B cell (primary cell): Measurements from ENCODE around the gene FSCN2. TPM values are rescaled to one million over a fixed set of nuclear protein-coding genes. Genes with fewer than 3 reads are reported as not detected.

ENCODE experiments used
- ATAC-seq: fragments of 200-7000 bp; cut with Tn5 transposase; one replicate; pipeline ENCODE4 v1.10.0; 2021; ENCODE audit warnings: low read depth, mild to moderate bottlenecking, moderate number of reproducible peaks, moderate library complexity
- CTCF ChIA-PET: fragments of 350-600 bp; sonication (Branson Sonifier 250); formaldehyde crosslinking; loops from one replicate; lab custom pipeline; 2021; ENCODE audit warnings: antibody characterized with exemption, inconsistent platforms; lab: Charles Lee
- POLR2A ChIA-PET: fragments of 350-600 bp; sonication (Branson Sonifier 250); formaldehyde crosslinking; loops from one replicate; lab custom pipeline; 2021; ENCODE audit warnings: antibody characterized with exemption; lab: Charles Lee
- DNase-seq: peaks from one replicate; pipeline ENCODE4 v3.0.0; 2013
- H2AFZ ChIP-seq: 2 replicates; pipeline ENCODE4 v1.6.1; 2012; ENCODE audit warnings: mild to moderate bottlenecking, low read depth, low read length; ENCODE audit not compliant: insufficient read depth, poor library complexity, severe bottlenecking
- H3K27ac ChIP-seq, 2 donors: 1 replicate in 1 of 2; 2 replicates in 1 of 2; pipeline ENCODE4 v1.5.1; 2012 to 2013; ENCODE audit warnings: low read length in 2 of 2, mild to moderate bottlenecking in 2 of 2, moderate library complexity in 1 of 2
- H3K27me3 ChIP-seq, 4 experiments: fragments of 200-600 bp in 1 of 4; sonication (generic) in 1 of 4; replicated peaks in 1 of 4; 1 replicate in 2 of 4; 2 replicates in 2 of 4; pipeline versions ENCODE4 v1.6.1 to v1.7.0; 2013 to 2016; ENCODE audit warnings: low read length in 3 of 4, mild to moderate bottlenecking in 2 of 4, mixed read lengths in 1 of 4, moderate library complexity in 1 of 4; ENCODE audit not compliant: insufficient read depth in 4 of 4, control insufficient read depth in 3 of 4; ENCODE audit errors: control extremely low read depth in 1 of 4
- H3K36me3 ChIP-seq, 2 experiments: replicated peaks in 1 of 2; 1 replicate in 1 of 2; 2 replicates in 1 of 2; pipeline versions ENCODE4 v1.6.1 to v1.7.1; 2013; ENCODE audit warnings: low read length in 1 of 2; ENCODE audit not compliant: insufficient read depth in 2 of 2, control insufficient read depth in 1 of 2; ENCODE audit errors: control extremely low read depth in 1 of 2, extremely low read depth in 1 of 2
- H3K4me1 ChIP-seq, 2 donors: fragments of 200-600 bp in 1 of 2; sonication (generic) in 1 of 2; 1 replicate in 1 of 2; 2 replicates in 1 of 2; pipeline versions ENCODE4 v1.5.1 to v1.6.1; 2013 to 2017; ENCODE audit warnings: low read length in 2 of 2; ENCODE audit not compliant: control insufficient read depth in 2 of 2, insufficient read depth in 2 of 2
- H3K4me2 ChIP-seq: replicated peaks from 2 replicates; pipeline ENCODE3; 2012; ENCODE audit warnings: mild to moderate bottlenecking, low read depth, low read length; ENCODE audit not compliant: poor library complexity, severe bottlenecking
- H3K4me3 ChIP-seq, 5 experiments: fragments of 200-600 bp in 1 of 5; sonication (generic) in 1 of 5; 1 replicate in 3 of 5; 2 replicates in 2 of 5; pipeline versions ENCODE4 v1.5.1 to v1.7.0; 2011 to 2016; ENCODE audit warnings: low read length in 4 of 5, mild to moderate bottlenecking in 4 of 5, low read depth in 2 of 5, control low read depth in 1 of 5, moderate library complexity in 1 of 5; ENCODE audit not compliant: insufficient read depth in 1 of 5; ENCODE audit errors: control extremely low read depth in 1 of 5, extremely low read depth in 1 of 5
- H3K79me2 ChIP-seq: fragments of 200-600 bp; sonication (generic); one replicate; pipeline ENCODE4 v1.6.0; 2016; ENCODE audit warnings: low read length; ENCODE audit not compliant: control insufficient read depth, insufficient read depth
- H3K9ac ChIP-seq: fragments of 200-600 bp; sonication (generic); 2 replicates; pipeline ENCODE4 v1.6.1; 2017; ENCODE audit warnings: mild to moderate bottlenecking, low read length, moderate library complexity
- H3K9me3 ChIP-seq, 3 donors: one replicate each; pipeline versions ENCODE4 v1.6.1 to v1.7.1; 2013; ENCODE audit warnings: low read length in 2 of 3; ENCODE audit not compliant: control insufficient read depth in 2 of 3, insufficient read depth in 1 of 3; ENCODE audit errors: control extremely low read depth in 1 of 3
- H4K20me1 ChIP-seq: 2 replicates; pipeline ENCODE4 v1.6.0; 2012; ENCODE audit warnings: mild to moderate bottlenecking, low read length; ENCODE audit not compliant: insufficient read depth, control insufficient read depth, poor library complexity, severe bottlenecking
- H3K27ac Mint-ChIP-seq: one replicate; pipeline ENCODE4 v1.8.0; 2021; ENCODE audit warnings: mixed read lengths
- H3K27me3 Mint-ChIP-seq: one replicate; pipeline ENCODE4 v1.8.0; 2021; ENCODE audit warnings: mixed read lengths
- H3K4me1 Mint-ChIP-seq: one replicate; pipeline ENCODE4 v1.8.0; 2021; ENCODE audit warnings: mixed read lengths
- H3K4me3 Mint-ChIP-seq: one replicate; pipeline ENCODE4 v1.8.0; 2021; ENCODE audit warnings: mixed read lengths
- H3K9me3 Mint-ChIP-seq: one replicate; pipeline ENCODE4 v1.8.0; 2022; ENCODE audit warnings: mixed read lengths; ENCODE audit not compliant: insufficient read depth
- CTCF ChIP-seq: fragments of 200-600 bp; IDR thresholded peaks from one replicate; pipeline ENCODE4 v1.8.0; 2022; ENCODE audit warnings: antibody characterized with exemption, mild to moderate bottlenecking
- EZH2 ChIP-seq: IDR thresholded peaks from 2 replicates; pipeline ENCODE4 v1.6.1; 2012; ENCODE audit warnings: borderline replicate concordance, low read depth, mild to moderate bottlenecking, moderate library complexity, low read length; ENCODE audit not compliant: insufficient read depth, poor library complexity, severe bottlenecking
- WGBS: methylation state at CpG from one replicate; pipeline ENCODE4 v1.1.5; 2013; ENCODE audit warnings: missing lambda C conversion rate; ENCODE audit not compliant: insufficient coverage; 5-methylcytosine and 5-hydroxymethylcytosine counted together
- intact Hi-C: fragments of 100-400 bp; cut with micrococcal nuclease; formaldehyde crosslinking; loops from one replicate; pipeline ENCODE4 v1.10.0; 2022
- polyA plus RNA-seq: library from polyadenylated mRNA; depleted of rRNA; stranded (reverse); fragments of >200 nt; gene quantifications from 2 replicates; pipeline ENCODE4 v1.2.3, GENCODE V29; 2012
- total RNA-seq, 2 donors: library from RNA; stranded (reverse); fragments of 120-200 nt in 1 of 2; gene quantifications; 1 replicate in 1 of 2; 2 replicates in 1 of 2; pipeline versions ENCODE4 v1.2.3 to v1.2.4, GENCODE V29; 2013 to 2022

FSCN2 gene
- total and polyA plus RNA-seq, 2 donors (not counting 1 experiment from before 2014, with no cell fraction given), result 6.3 to 12.0 TPM

GRCh38 chr17:81539961-81540675 is 11.9 kb downstream of the FSCN2 start:
- no peak for DNase-seq
- no peak for ATAC-seq
- ChIA-PET POLR2A (no interaction called here), CTCF (interaction anchor here (1.0 kb wide), 1 partner anchor 11 kb away, joined by 3 read pairs; no protein-coding TSS in a partner anchor)
- H3K79me2 ChIP-seq, result peaks cover 3% of the 10 kb centered on the region
- 96% methylated on average over 27 of the region's 28 CpGs for WGBS
- intact Hi-C loops, result no loop called here
- no peak overlapping the region for H3K4me2 ChIP-seq
- H3K4me1 ChIP-seq, result peaks cover 14 to 21% of the 10 kb centered on the region in 2 donors
- no peak overlapping the region for H2AFZ ChIP-seq
- H3K4me3 Mint-ChIP-seq, result no peak overlapping the region
- no peaks in the 10 kb centered on the region for H3K9me3 ChIP-seq
- H3K9ac ChIP-seq, result no peak overlapping the region
- peaks cover 35% of the 10 kb centered on the region for H4K20me1 ChIP-seq
- H3K4me1 Mint-ChIP-seq, result peaks cover 4% of the 10 kb centered on the region
- peaks cover 0 to 56% of the 10 kb centered on the region in 2 experiments for H3K36me3 ChIP-seq
- peaks cover 7% of the 10 kb centered on the region for H3K27me3 Mint-ChIP-seq
- no peak for TF ChIP-seq CTCF
- no peak for TF ChIP-seq EZH2
- H3K4me3 ChIP-seq, result no peak overlapping the region
- H3K27me3 ChIP-seq, result peaks cover 0 to 24% (median 10%) of the 10 kb centered on the region in 4 experiments
- no peak overlapping the region for H3K27ac Mint-ChIP-seq
- H3K9me3 Mint-ChIP-seq, result no peaks in the 10 kb centered on the region
- H3K27ac ChIP-seq, result no peak overlapping the region

GRCh38 chr17:81540676-81541027 is 12.5 kb downstream of the FSCN2 start:
- Histone ChIP-seq H3K9ac (no peak overlapping the region), H3K27me3 (peaks cover 0 to 24% (median 10%) of the 10 kb centered on the region in 4 experiments), H3K79me2 (no peaks in the 10 kb centered on the region), H2AFZ (no peak overlapping the region), H3K9me3 (no peaks in the 10 kb centered on the region), H3K4me3 (no peak overlapping the region), H3K4me2 (no peak overlapping the region), H3K27ac (no peak overlapping the region), H4K20me1 (peaks cover 35% of the 10 kb centered on the region), H3K36me3 (peaks cover 0 to 61% of the 10 kb centered on the region in 2 experiments), H3K4me1 (peaks cover 14 to 21% of the 10 kb centered on the region in 2 donors)
- WGBS, result 97% methylated on average over 14 of the region's 14 CpGs
- DNase-seq (no peak), ATAC-seq (no peak)
- POLR2A ChIA-PET, result no interaction called here
- no peaks in the 10 kb centered on the region for H3K9me3 Mint-ChIP-seq
- intact Hi-C loops, result no loop called here
- CTCF ChIA-PET, result interaction anchor here (1.0 kb wide), 1 partner anchor 10 kb away, joined by 3 read pairs; no protein-coding TSS in a partner anchor
- H3K4me3 Mint-ChIP-seq, result no peak overlapping the region
- H3K27me3 Mint-ChIP-seq, result peaks cover 7% of the 10 kb centered on the region
- peaks cover 4% of the 10 kb centered on the region for H3K4me1 Mint-ChIP-seq
- TF ChIP-seq EZH2 (no peak), CTCF (no peak)
- H3K27ac Mint-ChIP-seq, result no peak overlapping the region
